Colon (tissue), 2 donors: Measurements from ENCODE around the gene XYLB.
"Not testable (repeated sequence)": the region's sequence is repeated elsewhere in the genome, so short reads cannot be mapped to it uniquely, and the experiment has no call there.

ENCODE experiments used
- FAIRE-seq: peaks from 2 replicates; lab custom pipeline; 2012; peaks lifted over from hg19 to GRCh38; lab: Jason Lieb, UNC
- donor health status: control.
- donor health status: control.

The XYLB gene

GRCh38 chr3:38346587-38347410 lies at the start of gene XYLB:
XYLB (plus strand) TSS chr3:38346785; CDS start chr3:38346869, 84 bp downstream.
- FAIRE-seq = no peak

GRCh38 chr3:38297053-38297452 lies 49.5 kb upstream of the XYLB start:
- FAIRE-seq = not testable (repeated sequence)

GRCh38 chr3:38297537-38297936 lies 49.0 kb upstream of the XYLB start:
- FAIRE-seq = no peak

GRCh38 chr3:38297947-38298711 lies 48.5 kb upstream of the XYLB start:
- FAIRE-seq = no peak

- FAIRE-seq = no peak
Measured at GRCh38 chr3:38306941-38307340, 39.6 kb upstream of the XYLB start.

- no peak for FAIRE-seq
Measured at GRCh38 chr3:38307599-38307998, 39.0 kb upstream of the XYLB start.

GRCh38 chr3:38308456-38308855 lies 38.1 kb upstream of the XYLB start:
- no peak for FAIRE-seq

- FAIRE-seq = no peak
Measured at GRCh38 chr3:38311476-38311875, 35.1 kb upstream of the XYLB start.

- no peak for FAIRE-seq
Measured at GRCh38 chr3:38311941-38312340, 34.6 kb upstream of the XYLB start.

GRCh38 chr3:38312356-38312755 lies 34.2 kb upstream of the XYLB start:
- FAIRE-seq = no peak

GRCh38 chr3:38313263-38313662 lies 33.3 kb upstream of the XYLB start:
- no peak for FAIRE-seq

GRCh38 chr3:38313695-38314094 lies 32.9 kb upstream of the XYLB start:
- no peak for FAIRE-seq

GRCh38 chr3:38314112-38314763 lies 32.3 kb upstream of the XYLB start:
- FAIRE-seq = no peak

- FAIRE-seq = no peak
Measured at GRCh38 chr3:38314764-38315487, 31.7 kb upstream of the XYLB start.

GRCh38 chr3:38315488-38316230 lies 30.9 kb upstream of the XYLB start:
- no peak for FAIRE-seq

GRCh38 chr3:38316356-38317191 lies 30.0 kb upstream of the XYLB start:
- no peak for FAIRE-seq

- FAIRE-seq = no peak
Measured at GRCh38 chr3:38317192-38317759, 29.3 kb upstream of the XYLB start.

GRCh38 chr3:38318766-38319671 lies 27.6 kb upstream of the XYLB start:
- no peak for FAIRE-seq

- FAIRE-seq = not testable (repeated sequence)
Measured at GRCh38 chr3:38320638-38321037, 25.9 kb upstream of the XYLB start.
